ENCODE results near the gene RBP4.

RBP4 gene

GRCh38 chr10:93601146-93601773 is at the start of gene RBP4:
RBP4 (minus strand) TSS chr10:93601235; CDS start chr10:93601028, 207 bp downstream.
- DNase-seq: no peak

GRCh38 chr10:93639791-93640190 is 38.8 kb upstream of the RBP4 start:
- DNase-seq: no peak

- DNase-seq: no peak
Observed at GRCh38 chr10:93630625-93631557, 29.9 kb upstream of the RBP4 start.

GRCh38 chr10:93629647-93630305 is 28.7 kb upstream of the RBP4 start:
- no peak for DNase-seq

DNA sequence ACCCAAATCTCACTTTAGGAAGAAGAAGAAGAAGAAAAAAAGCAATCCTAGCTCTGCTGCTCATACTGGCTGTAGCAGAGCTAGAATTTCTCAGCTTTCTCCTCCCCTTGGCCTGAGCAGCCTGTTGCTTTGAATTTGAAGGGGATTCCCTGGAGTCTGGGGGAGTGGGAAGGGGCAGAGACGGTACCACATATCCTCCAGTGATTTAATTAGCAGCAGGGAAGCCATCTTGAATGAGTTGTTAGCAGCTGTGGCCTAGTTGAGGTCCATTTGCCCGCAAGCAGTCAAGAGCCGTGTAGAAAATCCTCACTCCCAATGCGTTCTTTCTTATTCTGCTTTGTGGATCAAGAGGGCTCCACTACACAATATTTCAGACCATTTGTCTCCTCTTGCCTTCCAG is 27.8 kb upstream of the RBP4 start:
- DNase-seq: no peak

DNA sequence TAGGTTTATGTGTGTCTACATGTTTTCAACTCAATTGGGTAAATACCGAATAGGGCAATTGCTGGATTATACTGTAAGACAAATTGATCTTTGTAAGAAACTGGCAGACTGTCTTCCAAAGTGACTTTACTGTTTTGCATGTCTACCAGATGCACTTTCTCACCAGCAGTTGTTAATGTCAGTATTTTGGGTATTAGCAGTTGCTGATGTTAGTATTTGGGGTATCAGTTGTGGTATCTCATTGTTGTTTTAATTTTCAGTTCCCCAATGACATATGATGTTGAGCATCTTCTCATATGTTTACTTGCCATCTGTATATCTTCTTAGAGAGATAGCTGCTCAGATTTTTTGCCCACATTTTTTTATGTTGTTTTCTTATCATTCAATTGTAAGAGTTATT is 21.9 kb upstream of the RBP4 start:
- no peak for DNase-seq

GRCh38 chr10:93620925-93621324 is 19.9 kb upstream of the RBP4 start:
- DNase-seq: no peak

DNA sequence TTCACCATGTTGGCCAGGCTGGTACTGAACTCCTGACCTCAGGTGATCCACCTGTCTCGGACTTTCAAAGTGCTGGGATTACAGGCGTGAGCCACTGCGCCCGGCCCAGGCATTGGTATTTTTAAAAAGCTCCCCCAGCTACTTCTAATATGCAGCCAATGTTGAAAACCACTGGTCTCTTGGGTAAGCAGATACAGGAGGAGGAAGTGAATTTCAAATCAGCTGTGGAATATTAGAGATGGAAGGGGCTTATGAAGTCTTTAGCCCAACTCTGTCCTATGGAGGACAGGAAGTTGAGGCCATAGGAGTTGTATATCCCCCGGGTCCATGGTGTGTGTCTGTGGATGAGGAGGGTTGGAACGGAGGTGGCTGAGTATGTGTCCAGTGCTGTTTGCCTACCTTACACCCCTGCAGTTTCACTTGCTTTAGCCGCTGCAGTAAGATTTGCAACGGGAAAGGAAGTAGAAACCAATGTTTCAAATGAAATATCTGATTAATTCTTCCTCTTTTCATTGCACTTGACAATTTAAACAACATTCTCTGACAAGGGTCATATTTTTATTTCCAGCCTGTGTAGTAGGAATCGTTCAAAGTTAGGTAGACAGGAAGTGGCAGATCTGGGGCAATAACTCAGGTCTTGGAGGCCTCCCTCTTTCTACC is 14.7 kb upstream of the RBP4 start:
- DNase-seq: no peak

DNA sequence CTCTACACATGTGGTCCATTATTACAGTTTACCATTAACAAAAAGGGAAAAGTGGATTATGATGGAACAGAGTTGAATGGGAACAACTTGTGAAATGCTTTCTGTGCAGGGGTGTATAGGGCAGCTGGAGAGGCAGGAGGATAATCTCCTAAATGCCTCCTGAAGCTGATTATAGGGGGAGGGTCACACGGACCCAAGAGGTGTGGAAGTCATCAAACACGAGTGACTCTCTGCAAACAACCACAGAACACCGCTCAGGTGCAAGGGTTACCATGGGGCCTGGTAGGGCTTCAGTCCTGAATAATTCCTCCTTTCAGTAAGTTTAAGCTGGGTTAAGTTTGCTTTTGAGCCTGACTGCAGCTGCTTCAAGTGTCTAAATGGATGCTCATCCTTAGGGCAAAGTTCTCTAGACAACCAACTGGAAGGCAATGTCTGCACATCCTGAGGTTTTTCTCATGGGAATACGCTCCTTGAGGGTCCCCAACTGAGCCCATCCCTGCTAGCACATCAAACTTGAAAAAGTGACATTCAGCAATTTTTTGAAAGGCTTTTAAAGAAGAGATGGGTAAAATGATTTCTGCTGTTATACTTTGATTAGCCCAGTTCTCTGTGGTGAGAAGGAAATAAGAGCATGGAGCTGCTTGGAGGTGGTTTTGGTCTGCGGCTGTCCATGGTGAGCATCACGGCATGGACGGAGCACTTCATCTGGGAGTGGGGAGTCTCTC is 13.2 kb upstream of the RBP4 start:
- DNase-seq: no peak

- DNase-seq: no peak
Observed at GRCh38 chr10:93613126-93613525, 12.1 kb upstream of the RBP4 start.

GRCh38 chr10:93612311-93612710 is 11.3 kb upstream of the RBP4 start, which contains the start of gene PDE6C:
PDE6C (plus strand) TSS chr10:93612537; CDS start chr10:93612726, 189 bp downstream.
- DNase-seq: no peak

DNA sequence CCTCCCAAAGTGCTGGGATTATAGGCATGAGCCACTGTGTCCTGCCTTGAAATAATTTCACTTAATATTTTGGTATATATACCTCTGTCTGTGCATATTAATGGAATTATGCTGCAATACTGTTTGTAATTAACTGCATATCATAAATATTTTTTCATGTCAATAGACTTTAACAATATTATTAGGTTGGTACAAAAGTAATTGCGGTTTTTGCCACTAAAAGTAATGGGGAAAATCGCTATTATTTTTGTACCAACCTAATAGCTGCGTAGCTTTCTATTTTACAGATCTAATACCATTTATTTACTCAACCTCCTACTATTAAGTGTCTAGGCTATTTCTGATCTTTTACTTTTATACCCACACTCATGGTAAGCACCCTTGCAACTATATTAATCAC is 7.4 kb upstream of the RBP4 start:
- DNase-seq: no peak

- no peak for DNase-seq
Observed at GRCh38 chr10:93604146-93604545, 3.1 kb upstream of the RBP4 start.

DNA sequence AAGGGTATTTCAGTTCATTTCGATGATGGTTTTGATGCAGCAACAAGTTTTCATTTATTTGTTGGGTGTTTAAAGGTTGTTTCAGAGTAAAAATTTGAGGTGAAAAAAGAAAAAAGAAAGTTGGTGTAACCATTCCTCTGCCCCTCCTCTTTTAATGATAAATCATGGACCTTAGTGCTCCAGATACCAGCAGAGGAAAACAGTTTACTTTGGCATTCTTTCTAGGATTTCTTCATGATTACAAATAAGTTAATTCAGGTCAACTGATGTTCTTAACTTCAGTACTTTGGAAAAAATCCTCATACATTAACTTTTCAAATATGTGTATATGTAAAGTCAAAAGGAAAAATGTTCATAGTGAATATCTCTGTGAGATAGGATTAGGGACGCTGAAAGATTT is 2.0 kb upstream of the RBP4 start:
- DNase-seq: no peak

GRCh38 chr10:93601774-93602162 is 733 bp upstream of the RBP4 start:
- DNase-seq: no peak

DNA sequence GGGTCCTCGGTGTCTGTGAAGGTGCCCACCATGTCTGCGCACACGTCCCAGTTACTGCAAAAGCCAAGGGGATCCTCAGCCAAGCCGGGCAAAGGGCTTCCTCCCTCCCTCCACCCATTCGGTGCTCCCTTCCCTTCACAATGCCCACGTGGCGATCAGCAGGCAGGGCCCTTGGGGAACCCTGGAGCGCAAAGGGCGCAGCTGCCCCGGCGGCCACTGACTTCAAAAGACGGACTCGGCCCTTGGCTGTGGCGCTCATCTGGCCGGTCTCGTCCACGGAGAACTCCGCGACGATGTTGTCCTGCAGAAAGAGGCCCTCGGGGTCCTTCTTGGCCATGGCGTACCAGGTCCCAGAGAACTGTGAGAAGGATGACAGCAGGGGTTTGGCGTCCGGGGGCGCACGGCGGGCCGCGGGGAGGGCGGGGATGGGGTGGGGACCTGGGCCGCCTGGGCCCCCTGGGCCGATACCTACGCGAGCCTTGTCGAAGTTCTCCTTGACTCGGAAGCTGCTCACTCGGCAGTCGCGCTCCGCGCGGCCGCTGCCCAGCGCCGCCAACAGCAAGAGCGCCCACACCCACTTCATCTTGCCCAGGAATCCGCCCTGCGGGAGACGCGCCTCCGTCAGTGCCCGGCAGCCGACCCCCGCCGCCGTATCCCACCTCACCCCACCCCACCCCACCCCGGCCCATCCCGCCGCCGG is 439 bp downstream of the RBP4 start:
- no peak for DNase-seq

- no peak for DNase-seq
Observed at GRCh38 chr10:93599778-93600177, 1.3 kb downstream of the RBP4 start.

GRCh38 chr10:93599335-93599734 is 1.7 kb downstream of the RBP4 start:
- no peak for DNase-seq

DNA sequence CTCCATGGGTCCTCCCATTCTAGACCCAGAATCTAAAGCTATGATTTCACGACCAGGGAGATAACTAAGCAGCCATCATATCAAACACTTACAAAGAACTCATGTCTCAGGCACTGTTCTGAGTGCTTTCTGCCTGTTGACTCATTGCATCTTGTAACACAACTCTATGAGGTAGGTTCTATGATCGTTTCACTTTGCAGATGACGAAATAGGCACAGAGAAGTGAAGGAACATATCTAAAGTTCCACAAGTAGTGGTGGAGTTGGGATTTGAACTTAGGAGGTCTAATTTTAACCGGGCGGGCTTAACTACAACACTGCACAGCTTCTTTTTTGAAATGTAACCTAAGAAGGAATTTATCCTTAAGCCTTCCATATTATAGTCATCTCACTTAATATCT is 2.9 kb downstream of the RBP4 start:
- no peak for DNase-seq

GRCh38 chr10:93597075-93597599 is 3.9 kb downstream of the RBP4 start:
- no peak for DNase-seq

GRCh38 chr10:93596539-93596938 is 4.5 kb downstream of the RBP4 start:
- no peak for DNase-seq

Data from NCI-H446 treated with DMSO at 0.1 percent for 48 hours (cell line).